GM12878 (cell line): ENCODE results near the gene MEMO1. TPM values are rescaled to one million over a fixed set of nuclear protein-coding genes. Genes with fewer than 3 reads are reported as not detected.

ENCODE experiments used
- ATAC-seq: fragments of 200-7000 bp; cut with Tn5 transposase; 3 replicates; pipeline ENCODE4 v1.9.1; 2020; ENCODE audit warnings: mild to moderate bottlenecking, moderate library complexity
- BruUV-seq: library from RNA; stranded (reverse); fragments of 400-500 nt; replicated peaks from 2 replicates; lab custom pipeline; 2021; lab: Mats Ljungman, UMichigan
- CTCF ChIA-PET: fragments of 300-600 bp; sonication (Branson Sonifier 250); formaldehyde crosslinking; extraction: SDS; loops from one replicate; lab custom pipeline; 2021; ENCODE audit warnings: inconsistent platforms; lab: Yijun Ruan, JAX
- POLR2A ChIA-PET: fragments of 350-600 bp; formaldehyde crosslinking; extraction: SDS; loops from one replicate; lab custom pipeline; 2021; ENCODE audit warnings: inconsistent platforms; lab: Charles Lee
- RAD21 ChIA-PET: fragments of 300-600 bp; sonication (Branson Sonifier 250); formaldehyde crosslinking; loops from one replicate; lab custom pipeline; 2023; ENCODE audit warnings: antibody characterized with exemption; ENCODE audit not compliant: unreplicated experiment; lab: Charles Lee
- SMC1A ChIA-PET: fragments of 300-600 bp; sonication (Branson Sonifier 250); formaldehyde crosslinking; loops from one replicate; lab custom pipeline; 2023; ENCODE audit not compliant: unreplicated experiment, uncharacterized antibody; lab: Charles Lee
- DNase-seq: peaks from one replicate; pipeline ENCODE4 v3.0.0-alpha.2; 2011; ENCODE audit warnings: low read depth, low spot score
- FAIRE-seq: peaks from 3 replicates; lab custom pipeline; 2011; peaks lifted over from hg19 to GRCh38; lab: Jason Lieb, UNC
- H2AFZ ChIP-seq: 2 replicates; pipeline ENCODE4 v1.6.0; 2011; ENCODE audit warnings: low read depth, low read length, control low read depth; ENCODE audit not compliant: control insufficient read depth
- H3K27ac ChIP-seq: 2 replicates; pipeline ENCODE4 v1.5.1; 2011; ENCODE audit warnings: control low read depth; ENCODE audit not compliant: control insufficient read depth, insufficient read depth
- H3K27me3 ChIP-seq, 2 experiments: replicated peaks in 1 of 2; 2 replicates each; pipeline versions ENCODE4 v1.6.0 to v1.6.1; 2011; ENCODE audit warnings: low read length in 1 of 2; ENCODE audit not compliant: control insufficient read depth in 2 of 2, insufficient read depth in 2 of 2
- H3K36me3 ChIP-seq, 2 experiments: 2 replicates each; pipeline ENCODE4 v1.5.1; 2011; ENCODE audit warnings: low read length in 1 of 2; ENCODE audit not compliant: control insufficient read depth in 2 of 2, insufficient read depth in 2 of 2
- H3K4me1 ChIP-seq: 2 replicates; pipeline ENCODE4 v1.6.1; 2011; ENCODE audit warnings: mild to moderate bottlenecking, low read length, moderate library complexity, mixed read lengths; ENCODE audit not compliant: control insufficient read depth, insufficient read depth
- H3K4me2 ChIP-seq: 2 replicates; pipeline ENCODE4 v1.6.0; 2011; ENCODE audit warnings: control low read depth; ENCODE audit not compliant: control insufficient read depth, insufficient read depth
- H3K4me3 ChIP-seq: fragments of 200-600 bp; sonication (generic); 2 replicates; pipeline ENCODE4 v1.5.1; 2016
- H3K79me2 ChIP-seq: 2 replicates; pipeline ENCODE4 v1.6.0; 2011; ENCODE audit warnings: low read length; ENCODE audit not compliant: control insufficient read depth, insufficient read depth
- H3K9ac ChIP-seq: 2 replicates; pipeline ENCODE4 v1.8.0; 2011; ENCODE audit warnings: low read length, control low read depth, mixed read lengths; ENCODE audit not compliant: control insufficient read depth, insufficient read depth
- H3K9me3 ChIP-seq: replicated peaks from 3 replicates; pipeline ENCODE4 v1.5.1; 2011; ENCODE audit warnings: mild to moderate bottlenecking, low read length; ENCODE audit not compliant: control insufficient read depth, insufficient read depth
- H4K20me1 ChIP-seq: 2 replicates; pipeline ENCODE4 v1.6.0; 2011; ENCODE audit not compliant: control insufficient read depth, insufficient read depth
- BACH1 ChIP-seq: fragments of 450-650 bp; IDR thresholded peaks from 2 replicates; pipeline ENCODE4 v1.6.1; 2017; ENCODE audit warnings: mild to moderate bottlenecking, borderline replicate concordance
- BHLHE40 ChIP-seq, 2 experiments: fragments of 450-650 bp in 1 of 2; IDR thresholded peaks; 2 replicates each; pipeline ENCODE4 v1.6.1; 2011 to 2017; ENCODE audit warnings: low read depth in 2 of 2, borderline replicate concordance in 1 of 2, improper control_type of control experiment in 1 of 2, low read length in 1 of 2, mild to moderate bottlenecking in 1 of 2
- EGR1 ChIP-seq, 2 experiments: IDR thresholded peaks; 1 replicate in 1 of 2; 2 replicates in 1 of 2; pipeline ENCODE4 v1.6.1; 2011 to 2012; ENCODE audit warnings: low read depth in 2 of 2, low read length in 2 of 2, borderline replicate concordance in 1 of 2, mild to moderate bottlenecking in 1 of 2, moderate library complexity in 1 of 2
- FOS ChIP-seq: IDR thresholded peaks from 3 replicates; pipeline ENCODE4 v1.6.1; 2011; ENCODE audit warnings: borderline replicate concordance; ENCODE audit not compliant: insufficient read length; ENCODE audit errors: extremely low read depth
- GABPA ChIP-seq: IDR thresholded peaks from 2 replicates; pipeline ENCODE4 v1.6.1; 2014; ENCODE audit warnings: antibody characterized with exemption, low read depth, mild to moderate bottlenecking, inconsistent platforms
- GATAD2B ChIP-seq: fragments of 450-650 bp; conservative IDR thresholded peaks from 2 replicates; pipeline ENCODE4 v1.6.1; 2017; ENCODE audit warnings: low read depth, mild to moderate bottlenecking, moderate library complexity
- NFXL1 ChIP-seq: fragments of 450-650 bp; IDR thresholded peaks from 2 replicates; pipeline ENCODE4 v1.6.1; 2017; ENCODE audit warnings: antibody characterized with exemption, mild to moderate bottlenecking, borderline replicate concordance
- NRF1 ChIP-seq: conservative IDR thresholded peaks from 2 replicates; pipeline ENCODE4 v1.6.1; 2011; ENCODE audit warnings: mild to moderate bottlenecking, low read depth, low read length, improper control_type of control experiment
- PRDM15 ChIP-seq: fragments of 450-650 bp; formaldehyde crosslinking; IDR thresholded peaks from 2 replicates; pipeline ENCODE4 v1.4.0; 2020; ENCODE audit warnings: mild to moderate bottlenecking, moderate library complexity
- RAD21 ChIP-seq: IDR thresholded peaks from 2 replicates; pipeline ENCODE4 v1.6.1; 2011; ENCODE audit warnings: mild to moderate bottlenecking, low read depth, low read length, moderate library complexity; ENCODE audit not compliant: insufficient read depth
- ZBTB4 ChIP-seq: fragments of 450-650 bp; formaldehyde crosslinking; IDR thresholded peaks from 2 replicates; pipeline ENCODE4 v1.4.0; 2022; ENCODE audit warnings: mild to moderate bottlenecking, moderate library complexity
- ZSCAN29 ChIP-seq: fragments of 450-650 bp; IDR thresholded peaks from 2 replicates; pipeline ENCODE4 v1.6.1; 2017; ENCODE audit warnings: mild to moderate bottlenecking, moderate library complexity
- WGBS: methylation state at CpG from one replicate; pipeline ENCODE4 v1.1.6; 2016; ENCODE audit warnings: low lambda C conversion rate; ENCODE audit not compliant: insufficient replicate concordance, insufficient coverage; ENCODE audit errors: missing lambda C conversion rate; 5-methylcytosine and 5-hydroxymethylcytosine counted together
- in situ Hi-C: fragments of 300-500 bp; cut with MboI; formaldehyde crosslinking; loops from 9 replicates; pipeline ENCODE4 v1.14.3; 2018; ENCODE audit warnings: mixed read lengths
- intact Hi-C: fragments of 100-400 bp; cut with micrococcal nuclease; formaldehyde crosslinking; loops from one replicate; pipeline ENCODE4 v1.14.2; 2022; ENCODE audit not compliant: unreplicated experiment
- polyA plus RNA-seq, 11 experiments: library from polyadenylated mRNA; depleted of rRNA in 4 of 11; unstranded in 6 of 11; stranded (reverse) in 5 of 11; fragments of >200 nt; fragmentation: Nextera tagmentation in 4 of 11; fragmentation: Illumina TruSeq in 1 of 11; extraction: Ambion mirVana in 4 of 11; extraction: Trizol in 1 of 11; gene quantifications; 1 replicate in 1 of 11; 2 replicates in 10 of 11; pipeline versions ENCODE4 v1.2.1 to v1.2.3, GENCODE V29; 2011 to 2016; ENCODE audit warnings: inconsistent platforms in 2 of 11, missing spikeins in 2 of 11, low read depth in 1 of 11
- total RNA-seq, 4 experiments: library from RNA; depleted of rRNA in 3 of 4; stranded (reverse); fragments of >200 nt in 3 of 4; fragmentation: Illumina TruSeq in 1 of 4; extraction: Trizol in 1 of 4; gene quantifications; 2 replicates each; pipeline versions ENCODE4 v1.2.1 to v1.2.3, GENCODE V29; 2013 to 2021

The MEMO1 gene
- total and polyA plus RNA-seq, 10 of the 15 experiments (the other 5 are each of a cell fraction or from before 2014, with no cell fraction given): 39.8 to 99.1 (median 72.2) TPM

- Histone ChIP-seq H3K9ac (no peak overlapping the region), H3K4me2 (no peak overlapping the region), H3K27ac (no peak overlapping the region), H2AFZ (no peak overlapping the region), H3K4me3 (no peak overlapping the region), H3K4me1 (no peaks in the 10 kb centered on the region), H3K36me3 (peaks cover 1 to 7% of the 10 kb centered on the region in 2 experiments; a peak in 3 of 4 replicates), H3K79me2 (peaks cover 33% of the 10 kb centered on the region), H3K9me3 (no peaks in the 10 kb centered on the region), H4K20me1 (no peaks in the 10 kb centered on the region), H3K27me3 (no peaks in the 10 kb centered on the region)
- ChIA-PET RAD21 (no interaction called here), POLR2A (no interaction called here), SMC1A (interaction anchor here (1.4 kb wide), 1 partner anchor 17 kb away, joined by 3 read pairs; no protein-coding TSS in a partner anchor), CTCF (interaction anchor here (1.2 to 1.4 kb wide), 2 partner anchors 10 to 11 kb away, joined by 3 read pairs; no protein-coding TSS in a partner anchor)
- no peak for FAIRE-seq
- in situ Hi-C loops (no loop called here), intact Hi-C loops (no loop called here)
- no peak for ATAC-seq
- BruUV-seq: no TSS peak
- no peak for DNase-seq
- TF ChIP-seq GABPA (no peak), NRF1 (no peak), RAD21 (no peak), ZBTB4 (CRISPR knock-in tag) (no peak), EGR1 (IDR thresholded peaks at IDR 0.05; ENCODE audit: borderline replicate concordance in 1 of 2, low read depth in 2 of 2, low read length in 2 of 2) (no peak), BACH1 (no peak), FOS (no peak), BHLHE40 (IDR thresholded peaks at IDR 0.05; ENCODE audit: borderline replicate concordance in 1 of 2, low read depth in 2 of 2, low read length in 1 of 2) (no peak), GATAD2B (no peak), PRDM15 (no peak), ZSCAN29 (no peak), NFXL1 (no peak)
- 77% methylated on average over 3 of the region's 3 CpGs for WGBS
Measured at GRCh38 chr2:31943636-31944225, 67.1 kb downstream of the MEMO1 start.
